C4-2B (cell line): Measurements from ENCODE around the gene INTS15.

Experiments used
- CTCF ChIP-seq: fragments of 450-650 bp; conservative IDR thresholded peaks from 2 replicates; pipeline ENCODE4 v1.5.1; 2017; ENCODE audit warnings: mild to moderate bottlenecking
- ZFX ChIP-seq: fragments of 450-650 bp; IDR thresholded peaks from 2 replicates; pipeline ENCODE4 v1.6.1; 2017

- TF ChIP-seq CTCF: no peak; the same call in 1 of the 2 replicates
- no peak for TF ChIP-seq ZFX
Measured at GRCh38 chr7:6579446-6579845, 10.4 kb upstream of the INTS15 start.
